ENCODE data around the gene NRXN3.

Gene NRXN3

GRCh38 chr14:78709795-78710557, 539.8 kb downstream of the NRXN3 start:
- no peak for DNase-seq (ENCODE audit: low read depth, low spot score)

DNA sequence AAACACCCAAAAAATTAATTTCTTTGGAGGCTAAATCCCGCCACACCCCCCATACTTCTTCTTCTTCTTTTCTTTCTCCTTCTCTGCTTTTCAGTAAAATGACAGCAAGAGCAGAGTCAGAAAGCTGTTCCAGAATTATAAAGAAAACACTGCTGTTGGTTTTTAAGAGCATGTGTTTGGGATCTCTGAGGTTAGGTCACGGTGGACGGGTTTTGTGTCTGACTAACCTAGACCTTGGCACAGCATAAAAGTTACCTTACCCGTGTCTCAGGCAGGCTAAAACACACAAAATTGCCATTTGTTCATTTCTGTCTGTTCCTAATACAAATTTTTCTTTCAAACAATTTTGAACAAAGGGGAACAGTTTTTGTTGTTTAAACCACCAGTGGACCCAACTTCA, 540.8 kb downstream of the NRXN3 start:
- DNase-seq (ENCODE audit: low read depth, low spot score) = no peak

DNA sequence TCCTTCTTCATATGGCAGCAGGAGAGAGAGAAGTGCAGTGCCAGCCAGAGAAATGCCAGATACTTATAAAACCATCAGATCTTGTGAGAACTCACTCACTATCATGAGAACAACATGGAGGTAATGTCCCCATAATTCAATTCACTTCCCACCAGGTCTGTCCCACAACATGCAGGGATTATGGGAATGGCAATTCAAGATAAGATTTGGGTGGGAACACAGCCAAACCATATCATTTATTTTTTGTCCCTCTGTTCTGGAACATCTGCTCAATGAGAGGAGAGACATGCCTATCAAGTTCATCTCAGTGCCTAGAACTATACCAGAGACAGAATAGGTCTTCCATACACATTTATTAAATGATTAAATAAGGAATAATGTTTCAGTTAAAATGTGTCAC, 543.5 kb downstream of the NRXN3 start:
- DNase-seq (ENCODE audit: low read depth, low spot score) = no peak

DNA sequence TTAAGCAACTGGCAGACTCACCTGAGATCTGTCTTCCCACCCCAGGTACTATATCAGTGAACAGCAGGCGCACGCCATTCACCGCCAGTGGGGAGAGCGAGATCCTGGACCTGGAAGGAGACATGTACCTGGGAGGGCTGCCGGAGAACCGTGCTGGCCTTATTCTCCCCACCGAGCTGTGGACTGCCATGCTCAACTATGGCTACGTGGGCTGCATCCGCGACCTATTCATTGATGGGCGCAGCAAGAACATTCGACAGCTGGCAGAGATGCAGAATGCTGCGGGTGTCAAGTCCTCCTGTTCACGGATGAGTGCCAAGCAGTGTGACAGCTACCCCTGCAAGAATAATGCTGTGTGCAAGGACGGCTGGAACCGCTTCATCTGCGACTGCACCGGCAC, 544.5 kb downstream of the NRXN3 start:
- no peak for DNase-seq (ENCODE audit: low read depth, low spot score)

DNA sequence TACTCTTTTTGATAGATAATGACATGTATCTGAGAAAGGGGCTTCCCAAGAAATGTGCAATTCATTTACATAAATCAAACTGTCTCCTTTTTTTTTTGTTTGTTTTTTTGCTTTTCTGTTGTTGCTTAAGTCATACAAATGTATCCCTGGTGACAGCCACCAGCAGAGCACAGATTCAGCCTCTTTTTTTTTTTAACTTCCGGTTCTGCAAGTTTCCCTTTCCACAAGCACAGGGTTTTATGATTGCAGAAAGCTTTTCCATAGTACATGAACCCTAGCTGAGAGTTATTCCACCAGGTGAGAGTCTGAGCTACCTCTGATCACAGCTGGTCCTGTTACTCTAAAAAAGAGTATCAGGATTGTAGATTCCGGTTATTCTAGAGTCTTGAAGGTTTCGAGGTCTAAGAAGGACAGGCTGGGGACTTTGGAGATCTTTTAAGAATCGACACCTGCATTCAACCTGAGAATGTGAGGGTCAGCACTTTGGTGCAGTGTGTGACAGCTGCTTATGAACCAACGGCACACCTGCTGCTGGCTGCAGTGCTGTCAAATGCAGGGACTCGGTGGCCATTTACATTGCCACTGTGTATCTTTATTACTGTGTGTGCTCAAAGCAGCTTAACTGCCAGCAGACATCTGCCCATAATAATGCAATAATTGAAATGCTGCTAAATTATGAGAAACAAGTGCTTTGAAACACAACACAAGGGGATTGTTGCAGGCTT, 551.7 kb downstream of the NRXN3 start:
- no peak for DNase-seq (ENCODE audit: low read depth, low spot score)

DNA sequence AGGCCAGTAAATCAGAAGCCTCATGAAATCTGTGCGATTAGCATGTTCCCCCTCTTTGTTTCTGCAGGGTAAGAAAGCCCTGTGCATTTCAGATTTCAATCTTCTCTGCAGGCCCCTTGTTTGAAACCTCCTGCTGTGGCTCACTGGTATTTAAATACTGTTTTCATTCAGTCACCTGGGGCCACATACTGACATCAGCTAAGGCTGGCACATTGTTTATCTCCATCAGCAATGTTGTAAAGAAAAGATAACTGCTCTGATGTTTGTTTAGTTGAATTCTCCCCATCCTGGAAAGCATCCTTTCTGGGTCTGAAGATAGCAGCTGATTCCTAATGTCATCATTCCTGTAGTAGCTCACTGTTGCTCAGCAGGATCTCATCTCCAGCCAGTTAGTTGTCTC, 554.9 kb downstream of the NRXN3 start:
- DNase-seq (ENCODE audit: low read depth, low spot score) = peak; percentile 14

DNA sequence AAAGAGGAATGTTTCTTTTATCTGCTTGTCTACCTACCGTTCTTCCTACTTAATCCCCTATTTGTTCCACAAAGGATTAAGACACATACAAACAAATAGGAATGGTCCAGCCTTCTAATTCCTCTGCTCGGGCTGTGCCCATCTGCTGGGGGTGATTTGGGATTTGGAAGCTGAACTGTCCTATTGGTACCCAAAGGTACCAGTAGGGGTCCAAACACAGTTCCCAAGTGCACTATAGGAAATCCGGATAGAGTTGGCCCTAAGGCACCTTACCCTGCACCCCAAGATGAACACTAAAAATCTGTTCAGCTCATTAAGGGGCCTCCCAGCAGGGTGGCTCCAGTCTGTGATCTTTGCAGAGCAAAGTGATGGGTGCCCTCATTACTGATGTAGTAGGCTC, 566.9 kb downstream of the NRXN3 start:
- no peak for DNase-seq (ENCODE audit: low read depth, low spot score)

DNA sequence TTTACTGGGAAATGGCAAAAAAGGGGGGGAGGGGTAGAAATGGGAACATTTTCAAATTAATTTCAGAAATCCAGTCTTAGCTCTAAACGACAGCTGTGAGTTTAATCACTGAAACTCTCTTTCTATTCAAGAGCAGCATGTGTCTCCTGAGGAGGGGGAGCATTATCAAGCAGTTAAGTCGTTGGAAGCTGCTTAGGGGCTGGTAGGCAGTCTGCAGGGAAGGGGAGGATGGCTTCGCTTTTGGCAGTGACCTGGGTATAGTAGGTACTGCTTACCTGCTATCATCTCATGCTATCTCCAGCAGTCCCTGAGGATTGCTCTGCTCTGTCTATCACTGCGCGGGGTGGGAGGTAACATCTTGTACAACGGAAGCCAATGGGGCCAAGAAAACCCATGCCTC, 567.4 kb downstream of the NRXN3 start:
- DNase-seq (ENCODE audit: low read depth, low spot score) = no peak

DNA sequence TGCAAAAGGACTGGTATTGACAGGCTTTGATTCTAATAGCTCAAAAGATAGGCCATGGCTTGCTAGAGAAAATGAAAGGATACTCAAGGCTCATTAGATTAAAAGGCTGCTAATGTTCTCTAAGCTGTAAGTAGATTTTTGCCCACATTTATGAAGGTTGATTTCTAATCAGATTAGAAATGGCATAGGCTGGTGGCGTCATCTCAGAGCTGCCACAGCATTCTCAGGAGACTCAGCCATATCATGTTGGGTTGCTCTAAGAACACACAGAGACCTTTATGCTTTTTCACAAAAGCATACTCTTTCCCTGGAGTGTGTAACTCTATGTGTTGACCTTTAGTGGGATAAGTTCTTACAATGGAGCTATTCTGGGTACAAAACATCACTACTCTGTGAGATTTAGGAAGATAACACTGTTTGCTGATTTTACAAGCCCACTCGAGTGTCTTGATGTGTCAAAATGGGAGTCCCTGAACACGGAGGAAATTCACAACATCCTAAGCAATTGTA, 576.0 kb downstream of the NRXN3 start:
- DNase-seq (ENCODE audit: low read depth, low spot score) = no peak

DNA sequence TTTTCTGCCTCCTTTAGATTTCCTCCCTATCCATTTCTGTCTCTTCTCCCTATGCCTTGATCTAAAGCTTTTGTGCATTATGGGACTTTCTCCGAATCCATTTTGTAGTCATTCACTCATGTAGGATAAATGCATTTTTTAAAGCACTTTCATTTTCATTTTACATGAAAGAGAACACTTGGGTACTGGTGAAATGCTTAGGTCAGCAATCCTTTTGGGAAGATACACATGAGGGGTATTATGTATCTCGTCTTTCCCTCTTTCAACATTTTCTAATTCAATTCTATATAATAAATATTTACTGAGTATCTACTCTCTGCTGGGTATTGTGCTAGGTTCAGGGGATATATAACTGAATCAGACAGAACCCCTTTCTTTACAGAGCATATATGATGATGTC, 577.6 kb downstream of the NRXN3 start:
- no peak for DNase-seq (ENCODE audit: low read depth, low spot score)

GRCh38 chr14:78752518-78753188, 582.5 kb downstream of the NRXN3 start:
- no peak for DNase-seq (ENCODE audit: low read depth, low spot score)

- DNase-seq (ENCODE audit: low read depth, low spot score) = no peak
Observed at GRCh38 chr14:78754059-78754458, 583.9 kb downstream of the NRXN3 start.

DNA sequence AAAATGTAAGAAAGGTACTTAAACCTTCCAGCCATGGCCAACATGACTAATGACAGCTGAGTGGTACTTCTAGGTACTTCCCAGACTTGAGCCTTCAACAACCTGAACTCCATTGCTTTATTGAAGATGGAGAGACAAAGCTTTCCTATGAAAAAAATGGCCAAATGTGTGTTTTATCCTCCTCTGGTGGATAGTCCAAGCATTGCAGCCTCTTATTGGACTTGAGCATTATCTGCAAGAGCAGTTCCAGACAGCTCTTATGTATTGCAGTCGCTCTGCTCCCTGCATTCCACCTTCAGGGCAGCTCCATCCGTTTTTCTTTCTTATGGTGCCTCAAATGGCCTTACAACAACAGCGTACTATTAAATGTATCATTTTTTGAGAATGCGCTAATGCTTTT, 588.2 kb downstream of the NRXN3 start:
- DNase-seq (ENCODE audit: low read depth, low spot score) = peak; percentile 43

DNA sequence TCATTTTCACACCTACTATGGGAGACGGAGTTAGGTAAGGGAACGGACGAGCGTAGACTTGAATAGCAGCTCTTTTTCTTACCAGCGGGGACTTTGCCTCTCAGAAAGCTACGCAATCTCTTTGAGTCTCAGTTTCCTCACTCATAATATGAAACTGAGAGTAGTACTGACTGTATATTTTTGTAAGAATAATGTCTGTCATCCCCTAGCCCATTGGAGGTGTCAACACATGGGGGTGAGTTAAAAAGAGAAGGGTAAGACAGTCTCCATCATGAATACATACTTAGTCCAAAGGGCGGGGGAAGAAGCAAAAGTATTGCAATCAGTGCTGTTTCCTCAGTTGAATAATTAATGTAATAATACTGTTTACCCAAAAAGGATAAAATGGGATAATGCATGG, 592.2 kb downstream of the NRXN3 start:
- DNase-seq (ENCODE audit: low read depth, low spot score) = no peak

GRCh38 chr14:78763746-78764145, 593.6 kb downstream of the NRXN3 start:
- DNase-seq (ENCODE audit: low read depth, low spot score) = no peak

DNA sequence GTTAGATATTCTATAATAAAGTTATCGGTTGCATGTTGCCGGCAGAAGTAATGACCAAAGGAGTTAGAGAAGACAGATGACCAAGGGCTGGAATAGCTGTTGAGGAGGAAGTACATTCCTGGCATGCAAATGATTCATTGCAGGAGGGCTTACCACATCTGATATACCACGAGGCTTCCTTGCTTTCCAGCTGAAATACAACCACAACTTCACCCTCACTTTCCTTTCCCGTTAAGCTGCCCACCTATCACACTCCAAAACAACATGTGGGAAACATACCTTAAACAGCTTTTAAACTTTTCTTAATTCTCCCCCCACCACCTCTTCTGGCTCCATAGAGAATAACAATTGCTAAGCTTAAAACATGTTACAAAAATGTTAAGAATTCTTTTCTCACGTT, 594.1 kb downstream of the NRXN3 start:
- DNase-seq (ENCODE audit: low read depth, low spot score) = peak; percentile 8

GRCh38 chr14:78764645-78765044, 594.5 kb downstream of the NRXN3 start:
- no peak for DNase-seq (ENCODE audit: low read depth, low spot score)

DNA sequence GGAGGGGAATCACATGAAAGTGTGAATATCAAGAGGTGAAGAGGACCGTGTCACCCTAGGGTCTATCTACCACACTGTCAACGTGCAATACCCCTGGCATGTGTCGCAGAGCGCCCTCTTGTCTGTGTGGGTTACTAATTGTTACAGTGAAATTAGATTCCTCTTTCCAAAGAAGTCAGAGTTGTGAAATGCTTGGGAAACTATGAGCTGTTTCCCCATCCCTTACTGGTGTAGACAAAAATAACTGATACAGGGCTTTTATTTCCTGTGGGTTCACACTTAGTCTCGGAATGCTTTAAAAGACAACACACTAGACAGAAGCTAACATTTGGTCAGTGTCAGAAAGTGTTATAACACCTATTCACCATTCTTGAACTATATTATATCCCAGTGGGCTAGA, 597.3 kb downstream of the NRXN3 start:
- DNase-seq (ENCODE audit: low read depth, low spot score) = no peak

DNA sequence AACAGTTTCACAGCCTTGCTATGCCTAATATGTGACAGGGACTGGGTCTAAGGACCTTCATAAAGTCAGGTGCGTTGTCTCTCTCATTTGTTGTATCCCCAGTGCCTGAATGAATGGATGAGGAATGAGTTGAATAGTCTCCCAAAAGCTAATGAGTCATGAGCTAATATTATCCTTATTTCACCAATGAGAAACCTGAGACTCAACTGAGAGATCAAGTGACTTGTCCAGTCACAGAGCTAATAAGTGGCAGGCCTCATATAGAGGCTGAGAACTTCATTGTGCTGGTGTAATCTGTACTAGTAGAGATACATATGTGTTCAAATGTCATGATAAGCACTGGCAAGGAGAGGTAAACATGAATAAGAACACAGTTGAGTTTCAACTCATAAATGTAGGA, 612.4 kb downstream of the NRXN3 start:
- no peak for DNase-seq (ENCODE audit: low read depth, low spot score)

GRCh38 chr14:78785265-78785664, 615.1 kb downstream of the NRXN3 start:
- DNase-seq (ENCODE audit: low read depth, low spot score) = no peak

DNA sequence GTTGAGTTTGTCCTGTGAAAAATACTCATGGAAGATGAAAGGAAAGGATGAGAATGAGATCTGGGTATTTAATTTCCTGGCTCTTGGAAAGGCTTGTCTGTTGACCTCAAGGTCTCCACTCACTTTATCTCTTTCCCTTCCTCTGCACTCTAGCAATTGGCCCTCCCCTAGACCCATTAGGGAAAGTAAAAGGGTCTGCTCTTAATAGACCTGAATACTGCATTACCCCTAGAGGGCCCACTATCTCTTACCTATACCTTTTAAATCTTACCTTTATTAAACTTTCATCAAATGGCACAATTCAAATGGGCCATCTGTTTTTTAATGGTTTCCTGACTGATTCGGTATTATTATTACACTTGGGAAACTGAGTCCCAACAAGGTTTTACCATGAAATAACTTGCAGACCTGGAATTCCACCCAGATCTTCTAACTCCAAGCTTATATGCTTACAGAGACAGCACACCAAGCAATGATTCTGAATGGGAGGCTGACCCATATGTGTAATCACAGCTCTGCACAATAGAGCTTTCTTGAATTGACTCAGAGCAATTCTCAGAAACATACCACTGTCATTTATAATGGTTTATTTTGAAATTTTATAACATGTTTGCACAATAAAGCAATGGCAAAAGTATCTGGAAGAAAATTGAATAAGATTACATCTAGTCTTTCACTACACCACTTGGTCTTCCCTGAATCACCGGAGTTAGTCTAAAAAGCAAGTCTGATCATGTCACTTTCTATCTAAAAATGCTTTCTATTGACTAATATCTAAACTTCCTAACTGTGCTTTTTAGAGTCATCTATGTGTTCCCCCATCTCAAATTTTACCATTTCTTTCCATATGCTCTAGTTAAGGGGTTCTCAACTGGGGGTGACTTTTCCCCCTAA, 618.5 kb downstream of the NRXN3 start:
- no peak for DNase-seq (ENCODE audit: low read depth, low spot score)

DNA sequence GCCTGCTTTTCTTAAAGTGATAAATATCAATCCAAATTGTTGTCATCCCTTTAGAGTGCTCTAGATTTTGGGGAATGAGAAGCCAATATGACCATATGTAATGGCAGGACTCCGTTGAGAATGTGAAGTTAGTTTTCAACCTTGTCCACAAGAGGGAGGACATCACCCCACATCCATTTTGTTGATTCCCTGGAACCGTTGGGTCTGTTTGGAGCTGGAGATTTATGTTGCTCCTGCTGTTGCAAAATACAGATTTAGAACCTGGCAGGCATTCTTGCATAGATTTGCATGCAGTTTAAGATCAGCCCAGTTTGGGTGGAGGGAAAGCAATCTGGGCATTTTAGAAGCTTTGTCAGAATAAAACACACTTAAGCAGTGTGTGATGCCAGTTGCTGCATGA, 620.1 kb downstream of the NRXN3 start:
- peak; percentile 8 for DNase-seq (ENCODE audit: low read depth, low spot score)

Measured in ELF-1 (cell line).